ENCODE results near the gene DAPK2.

Gene DAPK2

DNA sequence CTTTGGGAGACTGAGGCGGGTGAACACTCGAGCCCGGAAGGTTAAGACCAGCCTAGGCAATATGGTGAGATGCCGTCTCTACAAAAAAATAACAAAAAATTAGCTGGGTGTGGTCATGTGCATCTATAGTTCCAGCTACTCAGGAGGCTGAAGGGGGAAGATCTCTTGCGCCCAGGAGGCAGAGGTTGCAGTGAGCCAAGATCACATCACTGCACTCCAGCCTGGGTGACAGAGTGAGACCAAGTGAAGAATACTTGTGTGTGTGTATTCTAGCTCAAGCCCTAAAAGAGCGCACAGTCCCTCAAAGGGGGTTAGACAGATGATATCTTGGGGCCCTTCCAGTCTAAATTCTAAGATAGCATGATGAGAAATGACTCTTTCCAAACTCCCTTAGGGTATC lies 23.7 kb downstream of the DAPK2 start:
- H3K27ac Mint-ChIP-seq: no peak overlapping the region
- no peaks in the 10 kb centered on the region for H3K9me3 Mint-ChIP-seq
- peaks cover 12% of the 10 kb centered on the region for H3K4me1 Mint-ChIP-seq
- TF ChIP-seq, protein P1, sequence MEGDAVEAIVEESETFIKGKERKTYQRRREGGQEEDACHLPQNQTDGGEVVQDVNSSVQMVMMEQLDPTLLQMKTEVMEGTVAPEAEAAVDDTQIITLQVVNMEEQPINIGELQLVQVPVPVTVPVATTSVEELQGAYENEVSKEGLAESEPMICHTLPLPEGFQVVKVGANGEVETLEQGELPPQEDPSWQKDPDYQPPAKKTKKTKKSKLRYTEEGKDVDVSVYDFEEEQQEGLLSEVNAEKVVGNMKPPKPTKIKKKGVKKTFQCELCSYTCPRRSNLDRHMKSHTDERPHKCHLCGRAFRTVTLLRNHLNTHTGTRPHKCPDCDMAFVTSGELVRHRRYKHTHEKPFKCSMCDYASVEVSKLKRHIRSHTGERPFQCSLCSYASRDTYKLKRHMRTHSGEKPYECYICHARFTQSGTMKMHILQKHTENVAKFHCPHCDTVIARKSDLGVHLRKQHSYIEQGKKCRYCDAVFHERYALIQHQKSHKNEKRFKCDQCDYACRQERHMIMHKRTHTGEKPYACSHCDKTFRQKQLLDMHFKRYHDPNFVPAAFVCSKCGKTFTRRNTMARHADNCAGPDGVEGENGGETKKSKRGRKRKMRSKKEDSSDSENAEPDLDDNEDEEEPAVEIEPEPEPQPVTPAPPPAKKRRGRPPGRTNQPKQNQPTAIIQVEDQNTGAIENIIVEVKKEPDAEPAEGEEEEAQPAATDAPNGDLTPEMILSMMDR (IDR thresholded peaks at IDR 0.05; ENCODE audit: unreplicated experiment in 3 of 3): no peak
- no peaks in the 10 kb centered on the region for H3K27me3 Mint-ChIP-seq (ENCODE audit: low read depth)
- H3K4me3 Mint-ChIP-seq: no peak overlapping the region
- H3K36me3 Mint-ChIP-seq (ENCODE audit: low read depth): no peaks in the 10 kb centered on the region

DNA sequence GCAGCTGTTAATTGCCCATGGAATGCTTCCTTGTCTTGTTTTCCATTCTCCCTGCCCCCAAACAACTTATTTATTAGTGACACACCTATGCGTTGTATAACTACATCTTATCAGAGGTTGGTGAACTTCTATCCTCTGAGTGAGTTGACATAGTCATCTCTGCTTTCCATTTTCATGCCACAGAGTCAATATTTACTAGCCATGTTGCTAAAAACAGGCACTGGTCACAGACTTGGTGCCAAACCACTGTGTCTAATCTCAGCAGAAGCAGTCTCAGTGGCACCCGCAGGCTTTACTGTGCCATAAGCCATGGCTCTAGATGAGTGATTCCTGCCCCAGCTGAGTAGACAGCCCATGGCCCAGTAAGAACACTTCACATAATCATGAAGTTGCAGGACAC lies 26.5 kb downstream of the DAPK2 start:
- H3K36me3 Mint-ChIP-seq (ENCODE audit: low read depth): no peaks in the 10 kb centered on the region
- no peaks in the 10 kb centered on the region for H3K27me3 Mint-ChIP-seq (ENCODE audit: low read depth)
- no peaks in the 10 kb centered on the region for H3K9me3 Mint-ChIP-seq
- H3K4me3 Mint-ChIP-seq: no peak overlapping the region
- TF ChIP-seq, protein P1 (IDR thresholded peaks at IDR 0.05; ENCODE audit: unreplicated experiment in 3 of 3): no peak
- peaks cover 15% of the 10 kb centered on the region for H3K4me1 Mint-ChIP-seq
- peak overlapping the region in 1 of 3 experiments; percentile 47 for H3K27ac Mint-ChIP-seq

DNA sequence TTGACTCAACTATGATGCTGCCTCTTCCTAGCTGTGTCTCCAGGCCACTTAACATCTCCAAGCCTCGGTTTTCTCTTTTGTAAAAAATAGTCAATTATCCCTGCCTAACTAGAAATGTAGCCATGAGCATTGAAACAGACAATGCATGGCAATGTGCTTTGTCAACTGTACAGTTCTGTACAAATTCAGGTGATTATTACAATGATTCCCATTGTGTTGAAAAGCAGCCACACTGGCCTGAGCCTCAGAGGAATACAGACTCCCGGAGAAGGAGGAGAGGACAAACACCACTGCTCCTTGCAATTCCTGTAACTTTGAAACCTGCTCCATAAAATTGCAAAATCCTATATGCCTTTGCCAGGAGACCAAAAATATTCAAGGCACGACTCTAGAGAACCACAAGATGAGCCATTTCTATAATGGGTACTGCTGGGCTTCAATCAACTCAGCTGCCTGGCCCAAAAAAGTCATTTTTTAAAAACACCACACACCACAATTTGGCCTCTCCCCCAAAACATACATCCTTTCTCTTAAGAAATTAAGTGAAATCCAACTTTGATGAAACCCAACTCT lies 28.6 kb downstream of the DAPK2 start:
- no peaks in the 10 kb centered on the region for H3K27me3 Mint-ChIP-seq (ENCODE audit: low read depth)
- peaks cover 23% of the 10 kb centered on the region for H3K4me1 Mint-ChIP-seq
- no peaks in the 10 kb centered on the region for H3K9me3 Mint-ChIP-seq
- H3K4me3 Mint-ChIP-seq: no peak overlapping the region
- TF ChIP-seq, protein P1 (IDR thresholded peaks at IDR 0.05; ENCODE audit: unreplicated experiment in 3 of 3): no peak
- H3K27ac Mint-ChIP-seq: no peak overlapping the region
- no peaks in the 10 kb centered on the region for H3K36me3 Mint-ChIP-seq (ENCODE audit: low read depth)

DNA sequence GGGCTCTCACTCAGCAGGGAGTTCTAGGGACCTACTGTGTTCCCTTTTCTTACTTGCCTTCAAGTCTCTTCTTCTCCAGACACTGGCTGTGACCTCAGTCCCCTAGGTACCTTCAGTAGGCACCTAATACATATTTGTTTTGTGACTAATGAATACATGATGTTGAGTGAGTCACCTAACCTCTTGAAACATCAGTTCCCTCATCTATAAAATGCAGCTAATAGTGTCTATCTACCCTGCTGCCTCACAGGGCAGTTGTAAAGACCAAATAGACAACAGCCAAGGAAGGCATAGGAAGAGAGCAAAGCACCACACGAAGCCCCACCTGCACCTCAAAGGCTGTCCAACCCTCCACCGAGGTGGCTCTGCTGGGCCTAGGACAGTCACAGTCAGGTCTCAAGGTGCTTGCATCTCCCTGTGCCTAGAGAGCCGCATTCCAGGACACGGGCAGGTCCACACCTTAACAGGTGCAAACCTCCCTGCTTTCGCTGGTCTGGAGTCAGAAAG lies 29.1 kb downstream of the DAPK2 start:
- Mint-ChIP-seq H3K36me3 (ENCODE audit: low read depth) (no peaks in the 10 kb centered on the region), H3K27me3 (ENCODE audit: low read depth) (no peaks in the 10 kb centered on the region), H3K9me3 (no peaks in the 10 kb centered on the region), H3K4me3 (no peak overlapping the region), H3K27ac (no peak overlapping the region), H3K4me1 (peaks cover 23% of the 10 kb centered on the region)
- TF ChIP-seq, protein P1 (IDR thresholded peaks at IDR 0.05; ENCODE audit: unreplicated experiment in 3 of 3): no peak

DNA sequence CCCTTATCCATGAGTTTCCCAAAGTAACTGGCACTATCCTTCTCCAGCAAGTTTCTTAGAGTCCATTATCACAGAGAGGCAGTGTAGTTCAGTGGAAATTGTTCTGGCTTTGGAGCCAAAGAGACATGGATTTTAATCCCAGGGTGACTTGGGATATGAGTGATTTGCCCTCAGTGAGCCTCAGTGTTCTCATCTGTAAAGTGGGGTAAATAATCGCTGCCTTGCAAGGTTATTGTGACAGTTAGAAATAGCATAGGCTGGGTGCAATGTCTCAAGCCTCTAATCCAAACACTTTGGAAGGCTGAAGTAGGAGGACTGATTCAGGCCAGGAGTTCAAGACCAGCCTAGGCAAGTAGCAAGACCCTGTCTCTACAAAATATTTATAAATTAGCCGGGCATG lies 30.0 kb downstream of the DAPK2 start:
- Mint-ChIP-seq H3K36me3 (ENCODE audit: low read depth) (no peaks in the 10 kb centered on the region), H3K4me3 (no peak overlapping the region), H3K27ac (no peak overlapping the region), H3K4me1 (peaks cover 28% of the 10 kb centered on the region), H3K9me3 (no peaks in the 10 kb centered on the region), H3K27me3 (ENCODE audit: low read depth) (no peaks in the 10 kb centered on the region)
- TF ChIP-seq, protein P1 (IDR thresholded peaks at IDR 0.05; ENCODE audit: unreplicated experiment in 3 of 3): no peak

DNA sequence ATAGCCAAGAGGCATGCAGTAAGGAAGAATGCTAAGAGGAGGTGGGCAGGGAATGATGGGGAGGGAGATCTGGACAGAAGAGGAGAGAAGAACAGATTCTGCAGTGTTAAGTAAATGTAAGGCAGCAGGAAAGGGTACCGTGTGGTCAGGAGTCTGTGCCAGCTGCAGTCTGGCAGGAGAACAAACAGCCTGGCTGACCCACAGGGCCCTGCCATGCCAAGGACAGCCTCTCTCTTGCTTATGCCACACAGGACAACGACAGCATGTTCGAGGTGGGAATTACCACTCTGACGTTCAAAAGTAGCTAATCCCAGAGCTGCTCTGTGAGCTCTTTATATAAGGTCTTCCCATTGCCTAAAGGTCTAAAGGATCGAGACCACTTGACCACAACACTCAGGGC lies 31.3 kb downstream of the DAPK2 start:
- Mint-ChIP-seq H3K27me3 (ENCODE audit: low read depth) (no peaks in the 10 kb centered on the region), H3K36me3 (ENCODE audit: low read depth) (no peaks in the 10 kb centered on the region), H3K4me1 (peaks cover 33% of the 10 kb centered on the region), H3K4me3 (no peak overlapping the region), H3K27ac (no peak overlapping the region), H3K9me3 (no peaks in the 10 kb centered on the region)
- TF ChIP-seq, protein P1 (IDR thresholded peaks at IDR 0.05; ENCODE audit: unreplicated experiment in 3 of 3): no peak

Measured in nephron (organoid).